Left ventricle myocardium inferior (tissue), 1 donor: ENCODE measurements around the gene DIAPH1. TPM values are rescaled to one million over a fixed set of nuclear protein-coding genes. Genes with fewer than 3 reads are reported as not detected.

Experiments used
- DNase-seq: peaks from one replicate; pipeline ENCODE4 v3.0.0-alpha.2; 2020
- H3K27ac ChIP-seq: fragments of 200-600 bp; replicated peaks from 2 replicates; pipeline ENCODE4 v1.8.0; 2021
- H3K27me3 ChIP-seq: fragments of 200-600 bp; 2 replicates; pipeline ENCODE4 v1.8.0; 2021; ENCODE audit warnings: low read depth
- H3K36me3 ChIP-seq: fragments of 200-600 bp; 2 replicates; pipeline ENCODE4 v1.8.0; 2021
- H3K4me1 ChIP-seq: fragments of 200-600 bp; 2 replicates; pipeline ENCODE4 v1.8.0; 2021
- H3K4me3 ChIP-seq: fragments of 200-600 bp; 2 replicates; pipeline ENCODE4 v1.8.0; 2021; ENCODE audit warnings: mild to moderate bottlenecking, moderate library complexity
- H3K9me3 ChIP-seq: fragments of 200-600 bp; replicated peaks from 2 replicates; pipeline ENCODE4 v1.8.0; 2021
- intact Hi-C: fragments of 100-400 bp; cut with micrococcal nuclease; formaldehyde crosslinking; loops from one replicate; pipeline ENCODE4 v1.11.0; 2022
- total RNA-seq: library from RNA; stranded (reverse); fragmentation: NEBNext Ultra II Directional; extraction: Animal tissue kit (Norgen Biotek cat#: 25700); gene quantifications from one replicate; pipeline ENCODE4 v1.2.1, GENCODE V29; 2021
- TF ChIP-seq, protein P1 (sequence below): fragments of 200-600 bp; IDR thresholded peaks from 2 replicates; pipeline ENCODE4 v1.8.0; 2021; ENCODE audit warnings: antibody characterized with exemption, mild to moderate bottlenecking, borderline replicate concordance
- donor health status: DM: no; HTN: yes; CAD: no; lungs with severe emphysema.

DIAPH1 gene
- total RNA-seq, 1 donor from 2014 or later, result 53.1 TPM

DNA sequence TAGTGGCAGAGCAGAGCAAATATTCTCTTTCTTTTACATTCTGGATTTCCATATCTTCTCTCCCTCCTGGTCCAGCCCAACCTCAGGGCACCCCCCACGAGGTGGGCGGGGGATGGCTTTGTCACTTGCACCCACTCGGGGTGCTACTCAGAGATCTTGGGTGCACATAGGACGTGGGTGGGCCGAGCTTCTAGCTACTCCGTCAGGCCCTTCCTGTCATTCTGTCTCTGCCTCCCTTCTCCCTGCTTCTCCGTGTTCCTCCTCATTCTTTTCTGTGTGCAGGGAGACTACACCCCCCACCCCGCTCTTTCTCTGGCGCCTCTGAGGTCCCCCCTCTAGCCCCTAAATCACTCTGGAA, 110.4 kb downstream of the DIAPH1 start:
- intact Hi-C loops, result no loop called here
- peak overlapping the region; percentile 86 for H3K27ac ChIP-seq
- peaks cover 34% of the 10 kb centered on the region for H3K36me3 ChIP-seq
- peaks cover 65% of the 10 kb centered on the region for H3K4me1 ChIP-seq
- no peaks in the 10 kb centered on the region for H3K27me3 ChIP-seq
- TF ChIP-seq, protein P1, sequence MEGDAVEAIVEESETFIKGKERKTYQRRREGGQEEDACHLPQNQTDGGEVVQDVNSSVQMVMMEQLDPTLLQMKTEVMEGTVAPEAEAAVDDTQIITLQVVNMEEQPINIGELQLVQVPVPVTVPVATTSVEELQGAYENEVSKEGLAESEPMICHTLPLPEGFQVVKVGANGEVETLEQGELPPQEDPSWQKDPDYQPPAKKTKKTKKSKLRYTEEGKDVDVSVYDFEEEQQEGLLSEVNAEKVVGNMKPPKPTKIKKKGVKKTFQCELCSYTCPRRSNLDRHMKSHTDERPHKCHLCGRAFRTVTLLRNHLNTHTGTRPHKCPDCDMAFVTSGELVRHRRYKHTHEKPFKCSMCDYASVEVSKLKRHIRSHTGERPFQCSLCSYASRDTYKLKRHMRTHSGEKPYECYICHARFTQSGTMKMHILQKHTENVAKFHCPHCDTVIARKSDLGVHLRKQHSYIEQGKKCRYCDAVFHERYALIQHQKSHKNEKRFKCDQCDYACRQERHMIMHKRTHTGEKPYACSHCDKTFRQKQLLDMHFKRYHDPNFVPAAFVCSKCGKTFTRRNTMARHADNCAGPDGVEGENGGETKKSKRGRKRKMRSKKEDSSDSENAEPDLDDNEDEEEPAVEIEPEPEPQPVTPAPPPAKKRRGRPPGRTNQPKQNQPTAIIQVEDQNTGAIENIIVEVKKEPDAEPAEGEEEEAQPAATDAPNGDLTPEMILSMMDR, result no peak
- peak overlapping the region; percentile 53 for H3K4me3 ChIP-seq
- H3K9me3 ChIP-seq, result no peaks in the 10 kb centered on the region
- DNase-seq, result no peak

DNA sequence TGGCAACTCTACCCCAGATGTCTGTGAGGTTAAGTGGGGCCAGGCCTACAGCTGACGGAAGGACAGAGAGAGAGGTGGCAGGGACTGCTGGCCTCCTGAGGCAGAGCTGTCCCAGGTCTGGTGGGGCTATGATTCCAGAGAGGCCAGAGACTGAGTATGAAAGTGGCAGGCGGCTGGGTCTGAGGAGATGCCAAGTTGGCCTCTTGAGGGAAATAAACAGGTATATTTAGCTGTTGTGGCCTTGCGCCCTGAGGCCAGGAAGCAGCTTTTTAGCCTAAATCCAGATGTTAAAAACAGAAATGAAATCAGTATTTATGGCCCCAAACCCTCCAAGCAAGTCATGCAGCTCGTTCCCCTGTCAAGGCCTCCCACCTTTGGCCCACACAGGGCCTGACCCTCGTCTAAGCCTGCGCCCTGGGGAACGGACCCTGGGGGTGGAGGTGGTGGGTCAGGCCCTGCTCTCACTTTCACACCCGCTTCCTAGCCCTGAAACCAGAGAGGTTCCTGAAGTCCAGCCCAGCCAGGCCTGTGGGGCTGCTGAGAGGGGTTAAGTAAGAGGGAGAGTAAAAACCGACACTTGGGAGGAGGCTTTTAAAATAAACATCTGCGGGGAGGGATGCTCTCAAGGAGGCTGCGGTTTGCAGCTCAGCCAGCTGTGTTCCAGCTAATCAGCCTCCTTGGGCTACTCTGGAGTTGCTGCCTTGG, 111.3 kb downstream of the DIAPH1 start:
- DNase-seq, result peak; percentile 61
- H3K4me1 ChIP-seq, result peaks cover 56% of the 10 kb centered on the region
- H3K27me3 ChIP-seq, result no peaks in the 10 kb centered on the region
- H3K27ac ChIP-seq, result peak overlapping the region; percentile 86
- intact Hi-C loops, result no loop called here
- H3K9me3 ChIP-seq, result no peaks in the 10 kb centered on the region
- TF ChIP-seq, protein P1, result no peak
- H3K36me3 ChIP-seq, result peaks cover 42% of the 10 kb centered on the region
- peak overlapping the region; percentile 53 for H3K4me3 ChIP-seq

DNA sequence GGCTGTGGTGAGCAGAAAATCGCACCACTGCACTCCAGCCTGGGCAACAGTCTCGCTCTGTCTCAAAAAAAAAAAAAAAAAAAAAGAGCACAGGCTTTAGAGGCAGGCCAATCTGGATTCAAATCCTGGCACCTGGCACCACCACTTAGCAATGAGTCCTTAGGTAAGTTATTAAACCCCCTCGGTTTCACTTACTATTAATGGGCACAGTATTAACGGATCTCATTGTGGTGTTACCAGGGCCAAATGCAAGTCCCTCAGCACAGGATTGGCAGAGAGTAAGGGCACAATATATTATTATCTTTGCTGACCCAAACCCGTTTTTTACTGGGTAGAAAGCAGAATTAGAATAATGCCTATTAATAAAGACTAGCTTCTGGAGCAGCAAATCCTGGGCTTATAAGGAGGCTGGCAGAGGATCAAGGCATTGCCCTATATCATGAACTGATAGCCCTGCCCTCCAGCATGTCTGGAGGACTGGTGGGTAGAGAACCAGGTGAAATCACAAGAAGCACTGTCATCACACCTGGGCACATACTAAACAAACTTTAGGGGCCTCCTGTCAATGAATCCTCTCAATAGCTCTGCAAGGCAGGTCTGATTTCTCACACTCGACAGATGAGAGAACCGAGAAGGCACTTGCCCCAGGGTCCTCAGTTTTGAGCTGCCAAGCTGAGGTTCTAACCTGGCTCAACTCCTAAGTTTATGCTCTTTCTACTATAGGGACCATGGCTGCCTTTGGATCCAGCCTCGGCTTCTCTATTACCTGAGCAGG, 112.2 kb downstream of the DIAPH1 start:
- H3K4me1 ChIP-seq, result peaks cover 49% of the 10 kb centered on the region
- TF ChIP-seq, protein P1, result no peak
- intact Hi-C loops, result no loop called here
- H3K36me3 ChIP-seq, result peaks cover 38% of the 10 kb centered on the region
- no peak for DNase-seq
- H3K9me3 ChIP-seq, result no peaks in the 10 kb centered on the region
- H3K27ac ChIP-seq, result peak overlapping the region; percentile 86
- no peak overlapping the region for H3K4me3 ChIP-seq
- no peaks in the 10 kb centered on the region for H3K27me3 ChIP-seq

DNA sequence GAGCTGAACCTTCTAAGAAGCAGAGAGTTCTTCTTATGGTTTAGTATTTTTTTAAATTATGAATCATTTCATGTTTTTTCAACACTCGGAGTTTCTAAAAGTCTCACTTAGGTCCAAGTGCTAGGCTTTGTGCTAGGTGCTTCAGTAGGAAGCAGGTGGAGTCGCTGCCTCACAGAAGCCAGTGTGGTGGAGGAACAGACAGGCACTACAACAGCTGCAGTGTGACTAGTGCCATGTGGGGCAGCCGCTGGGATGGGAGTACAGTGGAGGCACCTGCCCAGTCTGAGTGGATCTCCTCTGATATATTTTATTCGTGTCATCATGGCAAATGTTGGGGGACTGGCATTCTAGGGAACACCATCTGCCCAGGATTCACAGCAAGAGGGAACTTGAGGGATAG, 114.6 kb downstream of the DIAPH1 start:
- no peak for DNase-seq
- H3K4me1 ChIP-seq, result peaks cover 38% of the 10 kb centered on the region
- H3K9me3 ChIP-seq, result no peaks in the 10 kb centered on the region
- TF ChIP-seq, protein P1, result no peak
- H3K36me3 ChIP-seq, result peaks cover 36% of the 10 kb centered on the region
- H3K27ac ChIP-seq, result no peak overlapping the region
- intact Hi-C loops, result no loop called here
- H3K27me3 ChIP-seq, result no peaks in the 10 kb centered on the region
- H3K4me3 ChIP-seq, result no peak overlapping the region

DNA sequence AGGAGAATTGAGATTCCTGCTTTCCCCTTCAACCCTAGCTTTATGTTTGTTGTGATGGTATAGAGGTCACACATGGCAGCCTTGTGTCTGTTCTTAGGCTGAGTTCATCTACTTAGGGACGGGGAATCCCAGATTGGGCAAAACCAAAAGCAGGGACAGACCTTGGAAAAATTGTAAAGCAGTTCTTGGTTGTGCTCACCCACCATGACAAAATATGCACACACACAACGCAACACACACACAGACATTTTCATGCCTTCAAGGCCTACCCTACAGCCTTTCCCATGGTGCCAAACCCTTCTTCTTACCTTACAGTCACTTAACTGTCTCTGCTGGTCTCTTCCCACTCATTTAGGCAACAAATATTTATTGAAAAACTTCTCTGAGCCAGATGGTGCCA, 115.1 kb downstream of the DIAPH1 start:
- H3K9me3 ChIP-seq, result no peaks in the 10 kb centered on the region
- H3K27me3 ChIP-seq, result no peaks in the 10 kb centered on the region
- intact Hi-C loops, result no loop called here
- peaks cover 33% of the 10 kb centered on the region for H3K4me1 ChIP-seq
- DNase-seq, result no peak
- TF ChIP-seq, protein P1, result no peak
- no peak overlapping the region for H3K27ac ChIP-seq
- peaks cover 39% of the 10 kb centered on the region for H3K36me3 ChIP-seq
- H3K4me3 ChIP-seq, result no peak overlapping the region
